H9 (cell line): ENCODE measurements around the gene SIPA1L2. TPM values are rescaled to one million over a fixed set of nuclear protein-coding genes. Genes with fewer than 3 reads are reported as not detected.
A peak's percentile ranks its signal among the peaks of the same experiment; 100 is the strongest.

ENCODE experiments used
- DNase-seq: peaks from one replicate; pipeline ENCODE4 v3.0.0-alpha.2; 2017
- H2AFZ ChIP-seq: one replicate; pipeline ENCODE4 v1.6.1; 2013; ENCODE audit warnings: mild to moderate bottlenecking, low read length, control low read depth, moderate library complexity
- H2AK5ac ChIP-seq: 2 replicates; pipeline ENCODE4 v1.6.1; 2013; ENCODE audit warnings: low read length, control low read depth, mixed read lengths; ENCODE audit not compliant: insufficient read length
- H2BK120ac ChIP-seq: one replicate; pipeline ENCODE4 v1.6.1; 2013; ENCODE audit warnings: low read depth, mild to moderate bottlenecking, low read length, control low read depth, inconsistent platforms; ENCODE audit not compliant: poor library complexity, severe bottlenecking
- H2BK12ac ChIP-seq: 2 replicates; pipeline ENCODE4 v1.6.1; 2013; ENCODE audit warnings: low read length, control low read depth, mixed read lengths, low read depth; ENCODE audit not compliant: insufficient read length
- H2BK15ac ChIP-seq: 2 replicates; pipeline ENCODE4 v1.6.1; 2013; ENCODE audit warnings: low read depth, low read length, control low read depth
- H2BK20ac ChIP-seq: one replicate; pipeline ENCODE4 v1.6.1; 2013; ENCODE audit warnings: low read depth, mild to moderate bottlenecking, low read length, control low read depth, inconsistent platforms; ENCODE audit not compliant: poor library complexity, severe bottlenecking
- H2BK5ac ChIP-seq: 2 replicates; pipeline ENCODE4 v1.6.1; 2013; ENCODE audit warnings: low read length, control low read depth, mixed read lengths; ENCODE audit not compliant: insufficient read length
- H3K14ac ChIP-seq: 2 replicates; pipeline ENCODE4 v1.6.1; 2013; ENCODE audit warnings: low read length, control low read depth; ENCODE audit not compliant: insufficient read depth
- H3K18ac ChIP-seq: 2 replicates; pipeline ENCODE4 v1.6.1; 2013; ENCODE audit warnings: low read depth, mild to moderate bottlenecking, mixed read lengths, low read length, control low read depth; ENCODE audit not compliant: insufficient read length
- H3K23ac ChIP-seq: 2 replicates; pipeline ENCODE4 v1.6.1; 2013; ENCODE audit warnings: low read length, control low read depth, mixed read lengths, low read depth; ENCODE audit not compliant: insufficient read length
- H3K23me2 ChIP-seq: 2 replicates; pipeline ENCODE4 v1.6.1; 2013; ENCODE audit warnings: low read depth, mild to moderate bottlenecking, mixed read lengths, low read length, control low read depth; ENCODE audit not compliant: insufficient read length, poor library complexity, severe bottlenecking
- H3K27ac ChIP-seq: 2 replicates; pipeline ENCODE4 v1.5.1; 2013; ENCODE audit warnings: low read length, control low read depth, mixed read lengths, low read depth; ENCODE audit not compliant: insufficient read length
- H3K27me3 ChIP-seq: 2 replicates; pipeline ENCODE4 v1.6.1; 2013; ENCODE audit warnings: low read length, control low read depth, inconsistent platforms; ENCODE audit not compliant: insufficient read depth
- H3K4ac ChIP-seq: 2 replicates; pipeline ENCODE4 v1.6.1; 2013; ENCODE audit warnings: low read depth, mild to moderate bottlenecking, control low read depth, inconsistent platforms, low read length, moderate library complexity
- H3K4me1 ChIP-seq: 2 replicates; pipeline ENCODE4 v1.6.1; 2013; ENCODE audit warnings: low read length, control low read depth, inconsistent platforms; ENCODE audit not compliant: insufficient read depth
- H3K4me2 ChIP-seq: 2 replicates; pipeline ENCODE4 v1.6.1; 2013; ENCODE audit warnings: low read length, control low read depth, mixed read lengths; ENCODE audit not compliant: insufficient read length, insufficient read depth
- H3K56ac ChIP-seq: 2 replicates; pipeline ENCODE4 v1.6.1; 2013; ENCODE audit warnings: low read depth, mild to moderate bottlenecking, mixed read lengths, low read length, control low read depth; ENCODE audit not compliant: insufficient read length
- H3K79me1 ChIP-seq: 2 replicates; pipeline ENCODE4 v1.6.1; 2013; ENCODE audit warnings: low read depth, mild to moderate bottlenecking, moderate library complexity, low read length, control low read depth, inconsistent platforms; ENCODE audit not compliant: insufficient read depth, poor library complexity, severe bottlenecking
- H3K79me2 ChIP-seq: 2 replicates; pipeline ENCODE4 v1.6.1; 2013; ENCODE audit warnings: low read length, control low read depth, inconsistent platforms; ENCODE audit not compliant: insufficient read depth
- H3K9ac ChIP-seq: 2 replicates; pipeline ENCODE4 v1.6.1; 2013; ENCODE audit warnings: low read length, control low read depth, mixed read lengths; ENCODE audit not compliant: insufficient read length; ENCODE audit errors: extremely low read depth
- H3K9me3 ChIP-seq: one replicate; pipeline ENCODE4 v1.6.1; 2013; ENCODE audit warnings: low read depth, low read length, inconsistent platforms; ENCODE audit not compliant: control insufficient read depth
- H3T11ph ChIP-seq: one replicate; pipeline ENCODE4 v1.6.1; 2013; ENCODE audit warnings: mild to moderate bottlenecking, low read length, control low read depth, inconsistent platforms
- H4K20me1 ChIP-seq: one replicate; pipeline ENCODE4 v1.6.1; 2013; ENCODE audit not compliant: control insufficient read depth, insufficient read length, insufficient read depth
- H4K5ac ChIP-seq: 2 replicates; pipeline ENCODE4 v1.6.1; 2013; ENCODE audit warnings: low read depth, mild to moderate bottlenecking, mixed read lengths, low read length, control low read depth; ENCODE audit not compliant: insufficient read length
- H4K8ac ChIP-seq: replicated peaks from 2 replicates; pipeline ENCODE4 v1.6.1; 2013; ENCODE audit warnings: low read length, control low read depth, mixed read lengths, low read depth; ENCODE audit not compliant: insufficient read length
- H4K91ac ChIP-seq: 2 replicates; pipeline ENCODE4 v1.6.1; 2013; ENCODE audit warnings: low read depth, mild to moderate bottlenecking, moderate library complexity, mixed read lengths, low read length, control low read depth; ENCODE audit not compliant: insufficient read length
- H3K27ac Mint-ChIP-seq, 3 experiments: 2 replicates in 2 of 3; 3 replicates in 1 of 3; pipeline ENCODE4 v1.8.0; 2020 to 2021; ENCODE audit warnings: mixed read lengths in 3 of 3, mild to moderate bottlenecking in 1 of 3, moderate library complexity in 1 of 3
- H3K27me3 Mint-ChIP-seq: 2 replicates; pipeline ENCODE4 v1.8.0; 2021; ENCODE audit warnings: low read depth, mild to moderate bottlenecking, moderate library complexity, mixed read lengths
- H3K36me3 Mint-ChIP-seq, 3 experiments: 2 replicates in 2 of 3; 3 replicates in 1 of 3; pipeline ENCODE4 v1.8.0; 2020 to 2021; ENCODE audit warnings: low read depth in 3 of 3, mixed read lengths in 3 of 3; ENCODE audit not compliant: insufficient read depth in 1 of 3
- H3K4me1 Mint-ChIP-seq, 2 experiments: 2 replicates each; pipeline ENCODE4 v1.8.0; 2020; ENCODE audit warnings: mixed read lengths in 2 of 2
- H3K4me3 Mint-ChIP-seq, 2 experiments: 2 replicates in 1 of 2; 3 replicates in 1 of 2; pipeline ENCODE4 v1.8.0; 2020 to 2021; ENCODE audit warnings: mild to moderate bottlenecking in 2 of 2, mixed read lengths in 2 of 2, moderate library complexity in 1 of 2
- H3K9me3 Mint-ChIP-seq, 2 experiments: 2 replicates in 1 of 2; 3 replicates in 1 of 2; pipeline ENCODE4 v1.8.0; 2020; ENCODE audit warnings: mild to moderate bottlenecking in 2 of 2, mixed read lengths in 2 of 2, moderate library complexity in 1 of 2
- WGBS: extraction: QIAGEN DNeasy Blood & Tissue Kit; methylation state at CpG from one replicate; pipeline ENCODE4 v1.1.7; 2013; ENCODE audit warnings: missing lambda C conversion rate, low lambda C conversion rate, mixed read lengths; ENCODE audit not compliant: insufficient read length; ENCODE audit errors: extremely low coverage; 5-methylcytosine and 5-hydroxymethylcytosine counted together
- total RNA-seq: library from RNA; stranded (reverse); gene quantifications from 2 replicates; pipeline ENCODE4 v1.2.1, GENCODE V29; 2021
- TF ChIP-seq, protein P1 (sequence below): fragments of 200-600 bp; sonication (generic); conservative IDR thresholded peaks from 3 replicates; pipeline ENCODE4 v1.8.0; 2021; ENCODE audit warnings: antibody characterized with exemption, mild to moderate bottlenecking

The SIPA1L2 gene
- total RNA-seq, 1 experiment from 2014 or later: 5.2 TPM

DNA sequence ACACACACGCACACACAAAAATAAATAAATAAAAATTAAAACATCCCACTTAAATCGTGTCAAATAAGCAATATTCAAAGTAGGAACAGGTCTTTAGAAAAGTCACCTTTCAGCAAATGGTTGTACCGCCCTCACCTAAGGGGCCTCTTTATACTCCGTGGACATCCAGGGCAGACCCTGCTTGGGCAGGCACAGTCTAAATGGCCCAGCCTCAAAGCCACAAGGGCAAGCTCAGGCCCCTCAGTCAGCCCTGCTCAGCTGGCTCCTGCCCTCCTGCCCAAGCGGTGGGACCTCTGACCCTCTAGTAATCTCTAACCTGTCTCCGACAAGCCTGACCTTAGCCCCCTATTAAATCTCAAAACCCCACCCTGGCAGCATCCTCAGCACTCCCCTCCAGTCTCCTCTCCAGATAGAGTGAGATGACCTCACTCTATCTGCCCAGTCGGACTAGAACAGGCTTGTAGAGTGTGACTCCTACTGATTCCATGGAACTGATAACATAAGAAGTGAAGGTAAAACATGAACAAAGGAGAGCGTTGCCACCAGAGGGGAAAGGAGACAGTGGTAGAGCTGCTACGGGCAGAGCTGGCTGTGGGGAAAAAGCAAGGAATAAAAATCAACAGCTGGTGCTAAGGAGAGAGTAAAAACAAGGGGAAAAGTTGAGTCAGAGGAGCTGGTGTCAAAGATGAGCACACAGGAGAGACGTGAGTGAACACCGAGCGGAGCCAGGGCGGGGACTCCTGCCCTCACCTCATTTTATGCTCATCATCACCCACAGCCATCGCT, 36.0 kb downstream of the SIPA1L2 start:
- H2BK12ac ChIP-seq: no peak overlapping the region
- H4K8ac ChIP-seq: no peak overlapping the region
- H2AK5ac ChIP-seq: no peak overlapping the region
- no peak overlapping the region for H4K91ac ChIP-seq
- H3K4me2 ChIP-seq: no peak overlapping the region
- no peak overlapping the region for H3K4me3 Mint-ChIP-seq
- no peak for DNase-seq
- 100% methylated on average over 2 of the region's 14 CpGs for WGBS
- peak overlapping the region in 2 of 3 experiments; percentile 1 to 2; a peak in 2 of 7 replicates for H3K27ac Mint-ChIP-seq
- H3K79me2 ChIP-seq: no peaks in the 10 kb centered on the region
- no peak overlapping the region for H2AFZ ChIP-seq
- no peaks in the 10 kb centered on the region for H3K36me3 Mint-ChIP-seq
- no peak overlapping the region for H3K23ac ChIP-seq
- TF ChIP-seq, protein P1, sequence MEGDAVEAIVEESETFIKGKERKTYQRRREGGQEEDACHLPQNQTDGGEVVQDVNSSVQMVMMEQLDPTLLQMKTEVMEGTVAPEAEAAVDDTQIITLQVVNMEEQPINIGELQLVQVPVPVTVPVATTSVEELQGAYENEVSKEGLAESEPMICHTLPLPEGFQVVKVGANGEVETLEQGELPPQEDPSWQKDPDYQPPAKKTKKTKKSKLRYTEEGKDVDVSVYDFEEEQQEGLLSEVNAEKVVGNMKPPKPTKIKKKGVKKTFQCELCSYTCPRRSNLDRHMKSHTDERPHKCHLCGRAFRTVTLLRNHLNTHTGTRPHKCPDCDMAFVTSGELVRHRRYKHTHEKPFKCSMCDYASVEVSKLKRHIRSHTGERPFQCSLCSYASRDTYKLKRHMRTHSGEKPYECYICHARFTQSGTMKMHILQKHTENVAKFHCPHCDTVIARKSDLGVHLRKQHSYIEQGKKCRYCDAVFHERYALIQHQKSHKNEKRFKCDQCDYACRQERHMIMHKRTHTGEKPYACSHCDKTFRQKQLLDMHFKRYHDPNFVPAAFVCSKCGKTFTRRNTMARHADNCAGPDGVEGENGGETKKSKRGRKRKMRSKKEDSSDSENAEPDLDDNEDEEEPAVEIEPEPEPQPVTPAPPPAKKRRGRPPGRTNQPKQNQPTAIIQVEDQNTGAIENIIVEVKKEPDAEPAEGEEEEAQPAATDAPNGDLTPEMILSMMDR: no peak
- H3K14ac ChIP-seq: no peak overlapping the region
- H4K20me1 ChIP-seq: no peaks in the 10 kb centered on the region
- H2BK15ac ChIP-seq: no peak overlapping the region
- H2BK20ac ChIP-seq: no peak overlapping the region
- H2BK5ac ChIP-seq: no peak overlapping the region
- H3K18ac ChIP-seq: no peak overlapping the region
- H3K79me1 ChIP-seq: no peaks in the 10 kb centered on the region
- H3K4ac ChIP-seq: no peak overlapping the region
- no peaks in the 10 kb centered on the region for H3K4me1 ChIP-seq
- no peak overlapping the region for H3K56ac ChIP-seq
- H3K27ac ChIP-seq: no peak overlapping the region
- no peak overlapping the region for H3T11ph ChIP-seq
- H3K23me2 ChIP-seq: no peaks in the 10 kb centered on the region
- H2BK120ac ChIP-seq: no peak overlapping the region
- no peaks in the 10 kb centered on the region for H3K9me3 Mint-ChIP-seq
- H3K4me1 Mint-ChIP-seq: peaks cover 9 to 20% of the 10 kb centered on the region in 2 experiments; a peak in 3 of 4 replicates
- H3K27me3 ChIP-seq: no peaks in the 10 kb centered on the region
- no peak overlapping the region for H4K5ac ChIP-seq
- no peaks in the 10 kb centered on the region for H3K27me3 Mint-ChIP-seq
- no peaks in the 10 kb centered on the region for H3K9me3 ChIP-seq
- H3K9ac ChIP-seq: no peak overlapping the region
